ENCODE results near the gene ATF6. TPM values are rescaled to one million over a fixed set of nuclear protein-coding genes. Genes with fewer than 3 reads are reported as not detected.

Gene ATF6
- total and polyA plus RNA-seq, 3 donors from 2014 or later: 22.6 to 38.2 (median 38.0) TPM

- 40 to 49% methylated on average over 1 of the region's 1 CpG for WGBS, 2 donors
- intact Hi-C loops (cut with DNase I; ENCODE audit: low total_unique reads): no loop called here
- no peak for TF ChIP-seq POLR2A (IDR thresholded peaks at IDR 0.05)
- TF ChIP-seq, protein P1, sequence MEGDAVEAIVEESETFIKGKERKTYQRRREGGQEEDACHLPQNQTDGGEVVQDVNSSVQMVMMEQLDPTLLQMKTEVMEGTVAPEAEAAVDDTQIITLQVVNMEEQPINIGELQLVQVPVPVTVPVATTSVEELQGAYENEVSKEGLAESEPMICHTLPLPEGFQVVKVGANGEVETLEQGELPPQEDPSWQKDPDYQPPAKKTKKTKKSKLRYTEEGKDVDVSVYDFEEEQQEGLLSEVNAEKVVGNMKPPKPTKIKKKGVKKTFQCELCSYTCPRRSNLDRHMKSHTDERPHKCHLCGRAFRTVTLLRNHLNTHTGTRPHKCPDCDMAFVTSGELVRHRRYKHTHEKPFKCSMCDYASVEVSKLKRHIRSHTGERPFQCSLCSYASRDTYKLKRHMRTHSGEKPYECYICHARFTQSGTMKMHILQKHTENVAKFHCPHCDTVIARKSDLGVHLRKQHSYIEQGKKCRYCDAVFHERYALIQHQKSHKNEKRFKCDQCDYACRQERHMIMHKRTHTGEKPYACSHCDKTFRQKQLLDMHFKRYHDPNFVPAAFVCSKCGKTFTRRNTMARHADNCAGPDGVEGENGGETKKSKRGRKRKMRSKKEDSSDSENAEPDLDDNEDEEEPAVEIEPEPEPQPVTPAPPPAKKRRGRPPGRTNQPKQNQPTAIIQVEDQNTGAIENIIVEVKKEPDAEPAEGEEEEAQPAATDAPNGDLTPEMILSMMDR (IDR thresholded peaks at IDR 0.05): no peak
- Histone ChIP-seq H3K9me3 (no peaks in the 10 kb centered on the region), H3K27me3 (no peaks in the 10 kb centered on the region), H3K36me3 (ENCODE audit: low read depth, missing control alignments) (no peaks in the 10 kb centered on the region), H3K27ac (no peak overlapping the region), H3K4me3 (no peak overlapping the region), H3K4me1 (peaks cover 14% of the 10 kb centered on the region)
- DNase-seq: no peak
Measured at GRCh38 chr1:161843156-161843555, 77.0 kb downstream of the ATF6 start.

GRCh38 chr1:161844696-161845095, 78.6 kb downstream of the ATF6 start:
- intact Hi-C loops (cut with DNase I; ENCODE audit: low total_unique reads): no loop called here
- no peak overlapping the region for H3K4me3 ChIP-seq
- H3K9me3 ChIP-seq: no peaks in the 10 kb centered on the region
- H3K4me1 ChIP-seq: peaks cover 9% of the 10 kb centered on the region
- no peak for TF ChIP-seq POLR2A (IDR thresholded peaks at IDR 0.05)
- TF ChIP-seq, protein P1 (IDR thresholded peaks at IDR 0.05): no peak
- H3K27ac ChIP-seq: no peak overlapping the region
- no peaks in the 10 kb centered on the region for H3K36me3 ChIP-seq (ENCODE audit: low read depth, missing control alignments)
- no peak for DNase-seq
- H3K27me3 ChIP-seq: no peaks in the 10 kb centered on the region

DNA sequence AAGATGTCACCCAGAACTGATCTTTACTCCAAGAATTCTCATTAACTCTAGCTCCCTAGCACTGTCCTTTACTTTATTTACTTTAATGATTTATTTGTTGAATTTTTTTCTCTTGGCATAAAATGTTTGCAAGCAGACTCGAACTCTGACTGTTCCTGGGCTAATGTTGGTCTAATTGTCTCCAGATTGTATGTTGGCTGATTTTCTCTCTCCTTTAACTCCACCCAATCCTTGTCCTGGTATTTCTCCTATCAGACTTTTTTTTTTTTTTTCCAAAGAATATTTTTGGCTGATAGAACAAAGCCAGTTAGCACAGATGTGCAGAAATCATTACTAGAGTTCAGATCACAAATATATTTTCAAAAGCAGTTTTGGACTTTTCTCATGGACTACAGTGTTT, 82.6 kb downstream of the ATF6 start:
- H3K27ac ChIP-seq: peak overlapping the region in 1 of 2 donors; percentile 29
- intact Hi-C loops (cut with DNase I; ENCODE audit: low total_unique reads): no loop called here
- H3K4me1 ChIP-seq: peaks cover 9% of the 10 kb centered on the region
- no peaks in the 10 kb centered on the region for H3K36me3 ChIP-seq (ENCODE audit: low read depth, missing control alignments)
- WGBS, 2 donors: 31 to 56% methylated on average over 1 of the region's 1 CpG
- no peaks in the 10 kb centered on the region for H3K27me3 ChIP-seq
- no peak overlapping the region for H3K4me3 ChIP-seq
- DNase-seq: no peak
- TF ChIP-seq POLR2A (IDR thresholded peaks at IDR 0.05): no peak
- no peaks in the 10 kb centered on the region for H3K9me3 ChIP-seq

GRCh38 chr1:161849518-161849917, 83.4 kb downstream of the ATF6 start:
- H3K27ac ChIP-seq: no peak overlapping the region
- intact Hi-C loops (cut with DNase I; ENCODE audit: low total_unique reads): no loop called here
- H3K27me3 ChIP-seq: no peaks in the 10 kb centered on the region
- no peaks in the 10 kb centered on the region for H3K36me3 ChIP-seq (ENCODE audit: low read depth, missing control alignments)
- H3K4me3 ChIP-seq: no peak overlapping the region
- no peaks in the 10 kb centered on the region for H3K9me3 ChIP-seq
- DNase-seq: no peak
- TF ChIP-seq, protein P1 (IDR thresholded peaks at IDR 0.05): no peak
- TF ChIP-seq POLR2A (IDR thresholded peaks at IDR 0.05): no peak
- H3K4me1 ChIP-seq: peaks cover 9% of the 10 kb centered on the region

DNA sequence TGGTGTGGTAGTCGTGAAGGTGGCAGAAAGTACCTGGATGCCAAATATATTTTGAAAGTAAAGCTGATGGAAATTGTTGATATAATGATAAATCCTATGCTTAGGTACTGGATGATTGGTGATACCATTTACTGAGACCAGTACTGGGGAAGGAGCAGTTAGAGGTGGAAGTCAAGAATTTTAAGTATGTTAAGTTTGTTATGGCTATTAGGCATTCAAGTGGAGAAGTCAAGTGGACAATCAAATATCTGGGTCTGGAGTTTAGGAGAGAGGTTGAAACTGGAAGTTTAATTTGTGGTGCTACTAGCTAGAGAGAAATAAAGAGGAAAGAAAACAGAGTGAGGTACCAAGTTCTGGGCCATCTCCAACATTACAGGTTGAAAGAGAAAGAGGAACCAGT, 89.1 kb downstream of the ATF6 start:
- H3K4me1 ChIP-seq: no peaks in the 10 kb centered on the region
- TF ChIP-seq POLR2A (IDR thresholded peaks at IDR 0.05): no peak
- TF ChIP-seq, protein P1 (IDR thresholded peaks at IDR 0.05): no peak
- WGBS, 2 donors: 94 to 100% methylated on average over 1 of the region's 1 CpG
- no peak overlapping the region for H3K27ac ChIP-seq
- DNase-seq: no peak
- H3K27me3 ChIP-seq: no peaks in the 10 kb centered on the region
- intact Hi-C loops (cut with DNase I; ENCODE audit: low total_unique reads): no loop called here
- H3K36me3 ChIP-seq (ENCODE audit: low read depth, missing control alignments): no peaks in the 10 kb centered on the region
- no peak overlapping the region for H3K4me3 ChIP-seq
- no peaks in the 10 kb centered on the region for H3K9me3 ChIP-seq

All from testis (tissue), 3 donors.